Right lobe of liver (tissue), 6 donors: ENCODE measurements around the gene NT5DC3. TPM values are rescaled to one million over a fixed set of nuclear protein-coding genes. Genes with fewer than 3 reads are reported as not detected.

Source experiments
- ATAC-seq, 4 donors: fragments of 200-7000 bp; cut with Tn5 transposase; one replicate each; pipeline ENCODE4 v1.9.1; 2020; ENCODE audit warnings: mild to moderate bottlenecking in 4 of 4, moderate library complexity in 4 of 4
- DNase-seq, 3 donors: peaks; one replicate each; pipeline ENCODE4 v3.0.0-alpha.2; 2020
- H3K27ac ChIP-seq, 3 donors: fragments of 200-600 bp; one replicate each; pipeline ENCODE4 v1.8.0; 2022
- H3K27me3 ChIP-seq, 2 donors: fragments of 200-600 bp; one replicate each; pipeline ENCODE4 v1.8.0; 2022
- H3K36me3 ChIP-seq, 4 donors: fragments of 200-600 bp; sonication (generic) in 1 of 4; one replicate each; pipeline versions ENCODE4 v1.5.1 to v1.8.0; 2017 to 2022; ENCODE audit warnings: control low read depth in 1 of 4
- H3K4me1 ChIP-seq, 4 donors: fragments of 200-600 bp; sonication (generic) in 1 of 4; one replicate each; pipeline versions ENCODE4 v1.5.1 to v1.8.0; 2017 to 2022; ENCODE audit warnings: control low read depth in 1 of 4
- H3K4me3 ChIP-seq, 3 donors: fragments of 200-600 bp; one replicate each; pipeline ENCODE4 v1.8.0; 2022
- H3K9me3 ChIP-seq, 4 donors: fragments of 200-600 bp; sonication (generic) in 1 of 4; one replicate each; pipeline versions ENCODE4 v1.5.1 to v1.8.0; 2017 to 2022; ENCODE audit warnings: control low read depth in 1 of 4
- CTCF ChIP-seq, 4 donors: fragments of 200-600 bp in 3 of 4; fragments of 450-650 bp in 1 of 4; IDR thresholded peaks; one replicate each; pipeline versions ENCODE4 v1.5.1 to v1.8.0; 2016 to 2022; ENCODE audit warnings: antibody characterized with exemption in 4 of 4, mild to moderate bottlenecking in 2 of 4
- POLR2A ChIP-seq: fragments of 450-650 bp; IDR thresholded peaks from one replicate; pipeline ENCODE4 v1.6.1; 2017; ENCODE audit warnings: antibody characterized with exemption, mild to moderate bottlenecking
- WGBS: methylation state at CpG from one replicate; pipeline ENCODE4 v1.1.6; 2018; ENCODE audit warnings: low coverage, low lambda C conversion rate; ENCODE audit not compliant: insufficient coverage; ENCODE audit errors: missing lambda C conversion rate; 5-methylcytosine and 5-hydroxymethylcytosine counted together
- intact Hi-C, 2 donors: fragments of 100-400 bp; cut with DNase I; formaldehyde crosslinking; loops; one replicate each; pipeline versions ENCODE4 v1.11.2 to v1.14.1; 2022
- total RNA-seq, 6 experiments: library from RNA; depleted of rRNA in 2 of 6; stranded (reverse); fragments of >200 nt in 2 of 6; fragmentation: NEBNext Ultra II Directional in 3 of 6; extraction: Animal tissue kit (Norgen Biotek cat#: 25700) in 3 of 6; gene quantifications; one replicate each; pipeline versions ENCODE4 v1.1.0 to v1.2.4, GENCODE V29; 2016 to 2023
- donor health status: DM: no; HTN: yes; CAD: no.
- donor health status: DM: no; HTN: no; CAD: no.
- donor health status: DM: no; HTN: no; CAD: no.
- donor health status: DM: no; HTN: yes; CAD: no.
- donor health status: DM: no; HTN: yes; CAD: no.

Gene NT5DC3
- total RNA-seq, 6 experiments from 2014 or later = 3.3 to 10.2 (median 6.6) TPM

- H3K4me3 ChIP-seq = no peak overlapping the region
- intact Hi-C loops = no loop called here
- H3K4me1 ChIP-seq = peaks cover 0 to 4% (median 0%) of the 10 kb centered on the region in 4 donors
- no peaks in the 10 kb centered on the region for H3K9me3 ChIP-seq
- ATAC-seq = no peak
- 94% methylated on average over 2 of the region's 4 CpGs for WGBS
- H3K36me3 ChIP-seq = no peaks in the 10 kb centered on the region
- no peak overlapping the region for H3K27ac ChIP-seq
- TF ChIP-seq POLR2A (no peak), CTCF (IDR thresholded peaks at IDR 0.05) (no peak)
- no peak for DNase-seq
- no peaks in the 10 kb centered on the region for H3K27me3 ChIP-seq
These were observed 31.9 kb downstream of the NT5DC3 start for GRCh38 chr12:103809154-103809553.

- no peak overlapping the region for H3K4me3 ChIP-seq
- no peak overlapping the region for H3K27ac ChIP-seq
- no peaks in the 10 kb centered on the region for H3K36me3 ChIP-seq
- DNase-seq (peak in 1 of 3 donors; percentile 12), ATAC-seq (no peak)
- TF ChIP-seq CTCF (IDR thresholded peaks at IDR 0.05) (no peak), POLR2A (no peak)
- intact Hi-C loops = no loop called here
- no peaks in the 10 kb centered on the region for H3K27me3 ChIP-seq
- H3K4me1 ChIP-seq = peaks cover 0 to 4% (median 0%) of the 10 kb centered on the region in 4 donors
- 95% methylated on average over 5 of the region's 6 CpGs for WGBS
- H3K9me3 ChIP-seq = no peaks in the 10 kb centered on the region
These were observed 32.7 kb downstream of the NT5DC3 start for GRCh38 chr12:103808239-103808880.

GRCh38 chr12:103807561-103808238, 33.3 kb downstream of the NT5DC3 start:
- no peaks in the 10 kb centered on the region for H3K9me3 ChIP-seq
- no peaks in the 10 kb centered on the region for H3K27me3 ChIP-seq
- peaks cover 0 to 4% (median 0%) of the 10 kb centered on the region in 4 donors for H3K4me1 ChIP-seq
- no peak for DNase-seq
- H3K36me3 ChIP-seq = no peaks in the 10 kb centered on the region
- no peak overlapping the region for H3K4me3 ChIP-seq
- no peak for ATAC-seq
- 85% methylated on average over 7 of the region's 9 CpGs for WGBS
- TF ChIP-seq POLR2A = no peak
- TF ChIP-seq CTCF (IDR thresholded peaks at IDR 0.05) = no peak
- no peak overlapping the region for H3K27ac ChIP-seq
- intact Hi-C loops = no loop called here

GRCh38 chr12:103806803-103807202, 34.2 kb downstream of the NT5DC3 start:
- WGBS = 49% methylated on average over 2 of the region's 4 CpGs
- peak; percentile 27 to 49 (median 32) for ATAC-seq
- intact Hi-C loops = no loop called here

More at GRCh38 chr12:103806803-103807202, 34.2 kb downstream of the NT5DC3 start:
- no peak for TF ChIP-seq CTCF (IDR thresholded peaks at IDR 0.05)
- TF ChIP-seq POLR2A = no peak
- H3K27ac ChIP-seq = no peak overlapping the region
- peak in 1 of 3 donors; percentile 42 for DNase-seq
- H3K4me3 ChIP-seq = no peak overlapping the region
- no peaks in the 10 kb centered on the region for H3K36me3 ChIP-seq
- H3K4me1 ChIP-seq = peaks cover 0 to 4% (median 0%) of the 10 kb centered on the region in 4 donors
- no peaks in the 10 kb centered on the region for H3K9me3 ChIP-seq
- no peaks in the 10 kb centered on the region for H3K27me3 ChIP-seq
